Raji (cell line): ENCODE results near the gene NRCAM.

Experiments used
- POLR2A ChIP-seq: IDR thresholded peaks from 2 replicates; pipeline ENCODE4 v1.6.1; 2011; ENCODE audit warnings: low read depth, low read length, control low read depth; ENCODE audit not compliant: insufficient read depth

The NRCAM gene

DNA sequence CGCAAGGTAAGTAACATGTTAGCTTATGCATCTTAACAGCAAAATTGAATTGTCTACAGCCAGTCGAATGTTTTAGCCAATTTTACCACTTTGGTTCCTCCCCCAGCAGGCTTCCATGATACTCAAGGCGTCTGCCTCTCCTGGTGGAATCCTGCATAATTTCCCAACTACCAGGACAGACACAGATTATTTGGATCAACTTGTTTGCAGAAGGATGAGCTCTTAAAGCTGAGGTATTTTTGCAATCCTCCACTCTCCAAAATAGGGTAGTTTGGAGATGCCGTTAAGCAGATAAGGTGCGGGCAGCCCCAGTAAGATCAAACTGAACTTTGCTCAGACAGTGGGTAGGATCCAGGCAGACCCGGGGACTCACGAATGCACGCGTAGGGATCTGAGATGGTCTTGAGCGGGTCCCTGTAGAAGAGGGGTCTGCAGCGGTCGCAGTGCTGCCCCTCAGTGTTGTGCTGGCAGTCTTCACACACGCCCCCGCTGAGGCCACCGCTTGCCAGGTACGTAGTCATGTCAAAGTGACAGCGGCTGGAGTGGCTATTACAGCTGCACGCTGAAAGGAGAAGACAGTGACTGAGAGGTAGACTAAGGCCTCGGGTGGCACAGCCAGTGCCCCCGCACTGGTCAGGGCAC, 353.4 kb downstream of the NRCAM start:
- no peak for TF ChIP-seq POLR2A

DNA sequence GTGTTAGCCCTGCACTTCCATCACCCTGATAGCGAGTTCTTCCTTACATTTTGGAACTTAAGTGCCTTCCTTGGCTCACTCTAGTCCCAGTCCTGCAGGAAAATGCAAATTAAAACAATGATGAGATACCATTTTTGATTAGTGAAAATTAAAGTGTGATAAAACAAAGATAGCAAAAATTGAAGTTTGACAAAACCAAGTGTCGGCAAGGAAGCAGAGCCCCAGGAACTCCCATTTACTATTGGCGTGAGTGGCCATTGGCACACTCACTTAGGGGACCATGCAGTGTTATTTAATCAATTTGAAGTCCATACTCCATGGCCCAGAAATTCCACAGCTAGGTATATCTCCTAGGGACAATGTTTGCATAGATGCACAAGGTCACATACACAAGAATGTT, 354.5 kb downstream of the NRCAM start:
- no peak for TF ChIP-seq POLR2A

DNA sequence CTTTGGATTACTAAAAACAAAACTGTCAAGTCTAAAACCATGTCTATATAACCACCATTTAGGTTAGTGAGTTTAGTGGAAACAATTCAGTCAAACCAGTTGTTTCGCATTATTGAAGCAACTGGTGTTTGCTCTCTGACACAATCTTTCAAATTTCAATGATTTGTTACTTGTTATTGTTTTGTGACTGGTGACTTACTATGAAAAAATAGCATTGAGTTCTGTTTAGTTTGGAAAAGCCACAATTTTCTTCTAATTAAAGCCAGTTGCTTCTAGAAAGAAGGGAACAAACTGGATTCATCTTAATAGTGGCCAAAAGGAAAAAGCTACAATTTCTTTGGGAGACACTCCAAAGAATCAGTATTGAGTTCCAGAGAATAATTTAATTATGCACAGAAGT, 356.5 kb downstream of the NRCAM start:
- no peak for TF ChIP-seq POLR2A

GRCh38 chr7:108097703-108098102, 358.5 kb downstream of the NRCAM start:
- no peak for TF ChIP-seq POLR2A
